Measurements from ENCODE around the gene SPC25.
"Not testable (repeated sequence)": the region's sequence is repeated elsewhere in the genome, so short reads cannot be mapped to it uniquely, and the experiment has no call there.

SPC25 gene

GRCh38 chr2:168882163-168882562 is 8.1 kb downstream of the SPC25 start:
- not testable (repeated sequence) for H3K27ac Mint-ChIP-seq

GRCh38 chr2:168874368-168875054 is 15.7 kb downstream of the SPC25 start:
- Mint-ChIP-seq H3K36me3 (no peaks in the 10 kb centered on the region), H3K9me3 (ENCODE audit: low read depth) (no peaks in the 10 kb centered on the region), H3K27ac (no peak overlapping the region), H3K4me3 (no peak overlapping the region), H3K27me3 (no peaks in the 10 kb centered on the region), H3K4me1 (ENCODE audit: low read depth) (no peaks in the 10 kb centered on the region)

More at GRCh38 chr2:168882163-168882562, 8.1 kb downstream of the SPC25 start:
- H3K4me3 Mint-ChIP-seq; H3K36me3 Mint-ChIP-seq; H3K4me1 Mint-ChIP-seq (ENCODE audit: low read depth); H3K9me3 Mint-ChIP-seq (ENCODE audit: low read depth); H3K27me3 Mint-ChIP-seq: not testable (repeated sequence)

- H3K9me3 Mint-ChIP-seq (ENCODE audit: low read depth); H3K27me3 Mint-ChIP-seq; H3K4me1 Mint-ChIP-seq (ENCODE audit: low read depth); H3K4me3 Mint-ChIP-seq; H3K36me3 Mint-ChIP-seq; H3K27ac Mint-ChIP-seq: not testable (repeated sequence)
Observed at GRCh38 chr2:168870824-168871223, 19.4 kb downstream of the SPC25 start.

GRCh38 chr2:168870369-168870768 is 19.9 kb downstream of the SPC25 start:
- H3K4me3 Mint-ChIP-seq; H3K27me3 Mint-ChIP-seq; H3K27ac Mint-ChIP-seq; H3K9me3 Mint-ChIP-seq (ENCODE audit: low read depth); H3K4me1 Mint-ChIP-seq (ENCODE audit: low read depth); H3K36me3 Mint-ChIP-seq: not testable (repeated sequence)

- H3K9me3 Mint-ChIP-seq (ENCODE audit: low read depth); H3K27ac Mint-ChIP-seq; H3K4me3 Mint-ChIP-seq; H3K4me1 Mint-ChIP-seq (ENCODE audit: low read depth); H3K36me3 Mint-ChIP-seq; H3K27me3 Mint-ChIP-seq: not testable (repeated sequence)
Observed at GRCh38 chr2:168867164-168867563, 23.1 kb downstream of the SPC25 start.

GRCh38 chr2:168858146-168858545 is 32.1 kb downstream of the SPC25 start:
- H3K4me3 Mint-ChIP-seq = no peak overlapping the region
- peaks cover under 1% of the 10 kb centered on the region for H3K36me3 Mint-ChIP-seq
- no peaks in the 10 kb centered on the region for H3K9me3 Mint-ChIP-seq (ENCODE audit: low read depth)
- H3K27me3 Mint-ChIP-seq = no peaks in the 10 kb centered on the region
- H3K4me1 Mint-ChIP-seq (ENCODE audit: low read depth) = no peaks in the 10 kb centered on the region
- H3K27ac Mint-ChIP-seq = no peak overlapping the region

GRCh38 chr2:168855601-168856000 is 34.6 kb downstream of the SPC25 start:
- Mint-ChIP-seq H3K4me3 (no peak overlapping the region), H3K27me3 (no peaks in the 10 kb centered on the region), H3K4me1 (ENCODE audit: low read depth) (no peaks in the 10 kb centered on the region), H3K36me3 (no peaks in the 10 kb centered on the region), H3K9me3 (ENCODE audit: low read depth) (no peaks in the 10 kb centered on the region), H3K27ac (no peak overlapping the region)

- no peaks in the 10 kb centered on the region for H3K27me3 Mint-ChIP-seq
- no peak overlapping the region for H3K4me3 Mint-ChIP-seq
- H3K27ac Mint-ChIP-seq = no peak overlapping the region
- no peaks in the 10 kb centered on the region for H3K9me3 Mint-ChIP-seq (ENCODE audit: low read depth)
- H3K4me1 Mint-ChIP-seq (ENCODE audit: low read depth) = no peaks in the 10 kb centered on the region
- no peaks in the 10 kb centered on the region for H3K36me3 Mint-ChIP-seq
Observed at GRCh38 chr2:168854651-168855050, 35.6 kb downstream of the SPC25 start.

- no peak overlapping the region for H3K4me3 Mint-ChIP-seq
- H3K4me1 Mint-ChIP-seq (ENCODE audit: low read depth) = no peaks in the 10 kb centered on the region
- H3K36me3 Mint-ChIP-seq = no peaks in the 10 kb centered on the region
- H3K27me3 Mint-ChIP-seq = no peaks in the 10 kb centered on the region
- no peaks in the 10 kb centered on the region for H3K9me3 Mint-ChIP-seq (ENCODE audit: low read depth)
- H3K27ac Mint-ChIP-seq = no peak overlapping the region
Observed at GRCh38 chr2:168853471-168853870, 36.8 kb downstream of the SPC25 start.

GRCh38 chr2:168852481-168852880 is 37.7 kb downstream of the SPC25 start:
- Mint-ChIP-seq H3K9me3 (ENCODE audit: low read depth) (no peaks in the 10 kb centered on the region), H3K27ac (no peak overlapping the region), H3K27me3 (no peaks in the 10 kb centered on the region), H3K36me3 (no peaks in the 10 kb centered on the region), H3K4me3 (no peak overlapping the region), H3K4me1 (ENCODE audit: low read depth) (no peaks in the 10 kb centered on the region)

GRCh38 chr2:168851674-168852320 is 38.4 kb downstream of the SPC25 start:
- Mint-ChIP-seq H3K27me3 (no peaks in the 10 kb centered on the region), H3K9me3 (ENCODE audit: low read depth) (no peaks in the 10 kb centered on the region), H3K4me1 (ENCODE audit: low read depth) (no peaks in the 10 kb centered on the region), H3K4me3 (no peak overlapping the region), H3K27ac (no peak overlapping the region), H3K36me3 (no peaks in the 10 kb centered on the region)

GRCh38 chr2:168850846-168851245 is 39.4 kb downstream of the SPC25 start:
- Mint-ChIP-seq H3K9me3 (ENCODE audit: low read depth) (no peaks in the 10 kb centered on the region), H3K4me3 (no peak overlapping the region), H3K4me1 (ENCODE audit: low read depth) (no peaks in the 10 kb centered on the region), H3K27me3 (no peaks in the 10 kb centered on the region), H3K36me3 (no peaks in the 10 kb centered on the region), H3K27ac (no peak overlapping the region)

GRCh38 chr2:168849610-168850009 is 40.6 kb downstream of the SPC25 start:
- H3K36me3 Mint-ChIP-seq = no peaks in the 10 kb centered on the region
- no peaks in the 10 kb centered on the region for H3K27me3 Mint-ChIP-seq
- H3K9me3 Mint-ChIP-seq (ENCODE audit: low read depth) = no peaks in the 10 kb centered on the region
- H3K27ac Mint-ChIP-seq = no peak overlapping the region
- H3K4me3 Mint-ChIP-seq = no peak overlapping the region
- no peaks in the 10 kb centered on the region for H3K4me1 Mint-ChIP-seq (ENCODE audit: low read depth)

- Mint-ChIP-seq H3K27me3 (no peaks in the 10 kb centered on the region), H3K4me1 (ENCODE audit: low read depth) (no peaks in the 10 kb centered on the region), H3K27ac (no peak overlapping the region), H3K36me3 (no peaks in the 10 kb centered on the region), H3K4me3 (no peak overlapping the region), H3K9me3 (ENCODE audit: low read depth) (no peaks in the 10 kb centered on the region)
Observed at GRCh38 chr2:168848225-168848624, 42.0 kb downstream of the SPC25 start.

GRCh38 chr2:168843253-168843652 is 47.0 kb downstream of the SPC25 start:
- Mint-ChIP-seq H3K4me3 (no peak overlapping the region), H3K27ac (no peak overlapping the region), H3K27me3 (no peaks in the 10 kb centered on the region), H3K9me3 (ENCODE audit: low read depth) (no peaks in the 10 kb centered on the region), H3K4me1 (ENCODE audit: low read depth) (no peaks in the 10 kb centered on the region), H3K36me3 (peaks cover 6% of the 10 kb centered on the region)

- no peaks in the 10 kb centered on the region for H3K4me1 Mint-ChIP-seq (ENCODE audit: low read depth)
- peaks cover 6% of the 10 kb centered on the region for H3K36me3 Mint-ChIP-seq
- H3K4me3 Mint-ChIP-seq = no peak overlapping the region
Observed at GRCh38 chr2:168841445-168841844, 48.8 kb downstream of the SPC25 start.

More at GRCh38 chr2:168841445-168841844, 48.8 kb downstream of the SPC25 start:
- Mint-ChIP-seq H3K27ac (no peak overlapping the region), H3K27me3 (no peaks in the 10 kb centered on the region), H3K9me3 (ENCODE audit: low read depth) (no peaks in the 10 kb centered on the region)
